CD1c-positive myeloid dendritic cell (primary cell): ENCODE measurements around the gene DOCK10.

Source experiments
- DNase-seq: peaks from one replicate; pipeline ENCODE4 v3.0.0-alpha.2; 2016; ENCODE audit errors: extremely low spot score

Gene DOCK10

GRCh38 chr2:224881846-224882245 lies 160.4 kb downstream of the DOCK10 start:
- no peak for DNase-seq

- DNase-seq = no peak
Measured at GRCh38 chr2:224876522-224876921, 165.7 kb downstream of the DOCK10 start.

DNA sequence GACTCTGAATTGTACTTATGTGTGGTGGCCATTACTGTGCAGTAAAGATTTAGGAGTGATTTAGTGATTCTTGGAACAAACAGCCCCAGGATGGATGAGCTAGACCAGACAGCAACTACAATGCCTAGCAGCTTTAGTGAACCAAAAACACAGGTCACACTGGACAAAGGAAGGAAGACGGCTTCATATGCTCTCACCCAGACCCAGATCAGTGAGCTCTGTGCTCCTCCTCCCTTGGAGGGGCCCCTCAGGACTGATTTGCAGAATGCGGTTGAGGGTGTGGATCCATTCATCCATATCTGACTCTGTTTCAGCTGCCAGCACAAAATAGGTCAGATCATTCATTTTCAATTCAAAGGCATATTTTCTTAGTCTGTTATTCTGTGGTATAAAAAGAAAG lies 166.4 kb downstream of the DOCK10 start:
- no peak for DNase-seq

DNA sequence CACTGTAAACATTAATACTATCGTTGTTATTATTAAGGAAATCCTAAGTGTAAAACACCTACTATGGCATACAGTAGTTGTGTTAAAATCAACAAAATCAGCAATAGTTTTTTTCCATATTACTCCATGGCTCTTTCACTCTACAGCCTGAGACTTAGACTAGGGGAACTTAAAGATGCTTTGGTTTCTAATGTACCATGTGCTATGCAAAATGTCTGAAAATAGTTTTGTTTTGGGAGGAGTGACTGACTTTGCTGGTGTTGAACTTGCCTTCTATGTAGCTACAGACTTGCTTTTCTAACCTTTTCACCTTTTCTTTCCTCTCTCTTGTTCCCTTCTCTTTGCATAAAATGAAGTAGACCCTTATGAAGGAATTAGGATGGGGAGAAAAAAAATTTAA lies 167.1 kb downstream of the DOCK10 start:
- DNase-seq = no peak

- DNase-seq = no peak
Measured at GRCh38 chr2:224871813-224872212, 170.5 kb downstream of the DOCK10 start.

- no peak for DNase-seq
Measured at GRCh38 chr2:224870341-224870740, 171.9 kb downstream of the DOCK10 start.

DNA sequence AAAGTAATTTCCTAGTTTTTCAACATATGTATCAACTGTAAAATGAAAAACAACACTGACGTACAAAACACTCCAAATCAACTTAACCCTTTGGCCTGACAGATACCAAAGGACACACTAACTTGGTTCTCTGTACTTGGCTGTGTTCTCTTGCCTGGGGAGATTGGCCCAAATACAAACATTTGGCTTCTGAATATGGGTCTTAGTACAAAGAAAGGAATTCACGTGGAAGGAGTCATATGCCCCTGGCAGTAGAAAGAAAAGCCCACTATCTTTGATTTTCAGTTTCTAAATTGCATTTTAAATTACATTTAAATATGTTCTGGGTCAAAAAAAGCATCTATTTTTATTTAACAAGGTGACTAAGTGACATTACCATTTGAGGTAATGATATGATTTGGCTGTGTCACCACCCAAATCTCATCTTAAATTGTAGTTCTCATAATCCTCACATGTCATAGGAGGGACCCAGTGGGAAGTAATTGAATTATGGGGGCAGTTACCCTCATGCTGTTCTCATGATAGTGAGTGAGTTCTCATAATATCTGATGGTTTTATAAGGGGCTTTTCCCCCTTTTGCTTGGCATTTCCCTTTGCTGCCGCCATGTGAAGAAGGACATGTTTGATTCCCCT lies 172.6 kb downstream of the DOCK10 start:
- DNase-seq = no peak

- DNase-seq = no peak
Measured at GRCh38 chr2:224865016-224865415, 177.3 kb downstream of the DOCK10 start.

DNA sequence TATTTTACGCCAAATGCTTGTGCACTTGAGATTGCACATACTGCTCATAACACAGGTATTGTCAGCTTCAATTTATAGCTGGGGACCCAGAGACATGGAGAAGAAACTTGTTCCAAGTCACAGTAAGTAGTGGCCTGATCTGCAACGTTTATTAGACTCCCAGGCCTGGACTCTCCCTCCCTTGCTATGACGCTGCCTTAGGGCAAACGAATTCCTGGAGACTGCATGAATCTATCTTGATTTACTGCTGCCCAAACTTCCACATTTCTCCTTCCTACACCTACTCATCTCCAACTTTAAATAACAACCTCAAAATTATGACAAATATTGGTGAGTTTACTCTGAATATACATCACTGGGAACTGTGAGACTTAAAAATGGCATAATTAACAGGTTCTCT lies 181.0 kb downstream of the DOCK10 start:
- no peak for DNase-seq

DNA sequence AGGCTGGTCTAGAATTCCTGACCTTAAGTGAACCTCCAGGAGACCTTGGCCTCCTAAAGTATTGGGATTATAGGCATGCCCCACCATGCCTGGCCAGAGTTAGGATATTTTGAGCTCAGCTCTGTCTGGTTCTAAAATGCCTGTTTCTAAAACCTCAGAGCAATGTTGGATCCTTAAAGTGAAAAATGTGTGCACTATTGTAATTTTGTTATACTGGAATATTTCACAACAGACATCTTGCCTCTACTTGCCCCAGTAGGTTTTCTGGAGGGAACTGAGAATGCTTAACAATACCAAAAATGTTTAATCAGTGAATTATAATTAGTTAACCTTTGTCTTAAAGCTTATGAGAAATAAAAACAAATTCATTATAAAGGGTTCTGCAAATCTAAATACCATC lies 181.5 kb downstream of the DOCK10 start:
- DNase-seq = no peak

- DNase-seq = no peak
Measured at GRCh38 chr2:224851811-224852210, 190.5 kb downstream of the DOCK10 start.

- no peak for DNase-seq
Measured at GRCh38 chr2:224850081-224850480, 192.2 kb downstream of the DOCK10 start.

DNA sequence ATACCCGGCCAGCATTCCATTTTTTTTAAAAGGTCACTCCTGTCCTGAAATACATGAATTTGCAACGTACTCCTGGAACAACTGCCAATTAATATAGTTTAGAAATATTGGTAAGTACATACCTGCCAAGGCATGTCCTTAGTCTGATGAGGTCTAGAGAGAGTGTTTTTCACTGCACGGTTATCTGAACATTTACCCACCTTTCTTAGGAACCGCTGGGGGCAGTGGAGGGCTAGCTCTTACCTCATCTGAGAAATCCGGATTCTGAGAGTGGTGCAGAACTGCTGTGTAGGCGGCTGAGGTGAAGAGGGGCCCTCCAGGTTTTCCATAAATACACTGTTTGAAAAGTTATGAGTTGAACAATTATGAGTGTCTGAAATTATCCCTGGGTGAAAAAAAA lies 193.0 kb downstream of the DOCK10 start:
- DNase-seq = no peak

- no peak for DNase-seq
Measured at GRCh38 chr2:224847961-224848850, 194.1 kb downstream of the DOCK10 start.

DNA sequence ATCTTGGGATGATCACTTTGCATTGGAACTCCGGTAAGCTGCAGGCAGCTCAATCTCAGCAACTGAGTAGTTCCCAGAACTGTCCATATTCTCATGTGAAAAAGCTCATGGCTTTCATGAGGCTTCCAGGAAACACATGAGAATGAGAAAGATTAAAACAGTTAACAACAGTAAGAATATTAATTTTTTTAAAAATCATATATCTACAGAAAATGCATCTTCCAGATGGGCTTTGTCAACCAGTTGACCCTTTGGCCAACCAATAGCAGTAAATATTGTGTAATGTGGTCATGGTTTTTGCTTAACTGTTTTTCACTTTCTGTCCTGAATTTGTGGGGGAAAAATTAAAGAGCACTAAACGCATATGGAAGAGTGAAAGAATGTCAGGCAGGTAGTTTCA lies 194.9 kb downstream of the DOCK10 start:
- no peak for DNase-seq

- no peak for DNase-seq
Measured at GRCh38 chr2:224846686-224847085, 195.6 kb downstream of the DOCK10 start.

DNA sequence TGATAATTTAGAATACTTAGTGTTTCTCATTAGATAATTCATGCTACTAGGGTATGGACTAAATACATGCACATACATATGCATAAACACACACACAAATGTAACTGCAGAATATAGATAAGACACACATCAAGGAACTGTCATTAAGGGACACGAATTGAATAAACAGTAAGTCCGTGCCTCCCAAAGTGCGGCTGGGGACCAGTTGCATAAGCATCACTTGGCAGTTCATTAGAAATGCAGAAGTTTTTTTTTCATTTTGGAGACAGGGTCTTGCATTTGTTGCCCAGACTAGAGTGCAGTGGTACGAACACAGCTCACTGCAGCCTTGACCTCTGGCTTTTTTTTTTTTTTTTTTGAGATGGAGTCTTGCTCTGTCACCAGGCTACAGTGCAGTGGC lies 196.1 kb downstream of the DOCK10 start:
- no peak for DNase-seq

- DNase-seq = no peak
Measured at GRCh38 chr2:224843141-224843540, 199.1 kb downstream of the DOCK10 start.

GRCh38 chr2:224841910-224842309 lies 200.4 kb downstream of the DOCK10 start:
- DNase-seq = no peak

DNA sequence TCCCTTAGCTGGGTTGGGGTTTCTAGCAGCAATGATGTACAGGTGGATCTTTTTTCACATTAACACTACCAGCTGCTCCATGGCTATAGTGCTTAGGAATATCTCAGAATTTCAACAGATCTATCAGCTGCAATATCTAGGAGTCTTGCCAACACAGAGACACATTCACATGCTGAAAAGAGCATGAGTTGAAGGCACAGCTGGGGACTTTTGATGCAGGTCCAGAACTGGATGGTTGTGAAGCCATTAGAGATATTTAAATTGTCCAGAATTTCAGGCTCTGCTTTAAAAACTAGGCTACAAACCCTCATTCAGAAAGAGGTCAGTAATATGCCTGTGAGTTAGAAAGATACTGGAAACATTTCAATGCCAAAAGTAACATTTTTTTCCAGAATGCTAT lies 203.9 kb downstream of the DOCK10 start:
- no peak for DNase-seq

DNA sequence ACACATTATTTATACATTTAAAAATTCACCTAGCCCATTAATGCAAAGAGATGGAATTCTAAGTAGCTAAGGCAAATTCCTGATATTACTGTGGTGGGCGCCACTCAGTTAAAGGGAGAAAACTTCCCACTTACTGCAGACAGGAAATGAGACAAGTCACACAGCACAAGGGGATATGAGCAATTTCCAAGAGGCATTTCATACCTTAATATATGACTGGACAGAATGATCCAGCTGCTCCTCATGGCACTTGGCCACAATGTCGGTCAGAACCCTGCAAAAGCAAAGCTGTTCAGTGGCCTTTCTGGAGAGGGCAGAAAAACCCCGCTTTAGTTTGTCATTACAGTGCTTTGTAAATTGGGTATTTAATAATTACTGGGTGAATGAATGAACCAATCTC lies 204.7 kb downstream of the DOCK10 start:
- no peak for DNase-seq

GRCh38 chr2:224837066-224837465 lies 205.2 kb downstream of the DOCK10 start:
- DNase-seq = no peak

- no peak for DNase-seq
Measured at GRCh38 chr2:224836263-224836662, 206.0 kb downstream of the DOCK10 start.
